ENCODE results near the gene CCT3.

DNA sequence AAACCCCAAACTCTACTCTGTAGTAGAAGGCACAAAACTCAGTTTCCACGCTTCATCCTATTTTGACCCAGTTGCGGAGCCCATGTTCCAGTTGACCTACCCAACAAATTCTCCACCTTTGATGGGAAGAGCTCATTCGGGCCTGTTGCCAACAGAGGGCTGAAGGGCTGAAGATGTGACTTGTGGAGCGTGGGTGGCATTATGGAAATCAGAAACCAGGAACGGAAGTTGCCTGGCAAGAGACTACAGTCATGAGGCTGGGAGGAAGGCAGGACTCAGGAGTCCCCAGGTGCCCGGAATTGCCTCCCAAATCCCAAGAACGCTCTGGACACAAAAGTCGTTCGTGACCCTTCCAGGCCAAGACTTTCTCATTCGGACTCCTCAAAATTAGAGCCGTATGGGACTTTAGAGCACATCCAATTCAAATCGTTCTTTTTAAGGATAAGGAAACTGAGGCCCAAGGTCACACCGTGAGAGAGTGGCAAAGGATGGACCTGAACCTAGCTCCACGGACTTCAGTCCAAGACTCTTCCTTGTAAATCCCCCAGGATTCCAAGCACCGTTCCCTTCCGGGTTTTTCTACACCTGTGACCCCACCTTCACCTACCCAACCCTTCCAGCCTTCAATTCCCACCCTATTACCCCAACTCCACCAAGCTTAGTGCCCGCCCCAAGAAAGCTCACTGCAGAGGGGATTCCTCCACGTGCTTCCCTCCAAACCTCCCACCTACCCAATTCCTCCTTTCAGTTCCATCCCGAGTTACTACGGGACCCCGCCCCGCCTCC, 56.2 kb downstream of the CCT3 start:
- TF ChIP-seq, protein P1, sequence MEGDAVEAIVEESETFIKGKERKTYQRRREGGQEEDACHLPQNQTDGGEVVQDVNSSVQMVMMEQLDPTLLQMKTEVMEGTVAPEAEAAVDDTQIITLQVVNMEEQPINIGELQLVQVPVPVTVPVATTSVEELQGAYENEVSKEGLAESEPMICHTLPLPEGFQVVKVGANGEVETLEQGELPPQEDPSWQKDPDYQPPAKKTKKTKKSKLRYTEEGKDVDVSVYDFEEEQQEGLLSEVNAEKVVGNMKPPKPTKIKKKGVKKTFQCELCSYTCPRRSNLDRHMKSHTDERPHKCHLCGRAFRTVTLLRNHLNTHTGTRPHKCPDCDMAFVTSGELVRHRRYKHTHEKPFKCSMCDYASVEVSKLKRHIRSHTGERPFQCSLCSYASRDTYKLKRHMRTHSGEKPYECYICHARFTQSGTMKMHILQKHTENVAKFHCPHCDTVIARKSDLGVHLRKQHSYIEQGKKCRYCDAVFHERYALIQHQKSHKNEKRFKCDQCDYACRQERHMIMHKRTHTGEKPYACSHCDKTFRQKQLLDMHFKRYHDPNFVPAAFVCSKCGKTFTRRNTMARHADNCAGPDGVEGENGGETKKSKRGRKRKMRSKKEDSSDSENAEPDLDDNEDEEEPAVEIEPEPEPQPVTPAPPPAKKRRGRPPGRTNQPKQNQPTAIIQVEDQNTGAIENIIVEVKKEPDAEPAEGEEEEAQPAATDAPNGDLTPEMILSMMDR (IDR thresholded peaks at IDR 0.05; ENCODE audit: low read depth, low read length, poor library complexity, severe bottlenecking): no peak
- TF ChIP-seq EZH2phosphoT487 (IDR thresholded peaks at IDR 0.05; ENCODE audit: borderline replicate concordance, low read length): no peak
